Activated CD4-positive, alpha-beta T cell treated with anti-CD3 and anti-CD28 coated beads, Interleukin-10, Interleukin-2, amounts not matched to agents 100 ng/mL and 50 ng/mL, durations not matched to agents 16 hours and 8 hours (primary cell): ENCODE results near the gene MCOLN2.

Source experiments
- DNase-seq: peaks from one replicate; pipeline ENCODE4 v3.0.0-alpha.2; 2020

Gene MCOLN2

GRCh38 chr1:84982395-84982794 is 14.5 kb downstream of the MCOLN2 start:
- no peak for DNase-seq

- no peak for DNase-seq
Measured at GRCh38 chr1:84975035-84975434, 21.9 kb downstream of the MCOLN2 start.

GRCh38 chr1:84973498-84974334 is 23.2 kb downstream of the MCOLN2 start:
- peak; percentile 36 for DNase-seq

- peak; percentile 45 for DNase-seq
Measured at GRCh38 chr1:84972377-84972987, 24.4 kb downstream of the MCOLN2 start.

GRCh38 chr1:84971957-84972356 is 25.0 kb downstream of the MCOLN2 start:
- no peak for DNase-seq

- DNase-seq = peak; percentile 93
Measured at GRCh38 chr1:84969489-84970250, 27.2 kb downstream of the MCOLN2 start.

GRCh38 chr1:84968865-84969264 is 28.0 kb downstream of the MCOLN2 start:
- DNase-seq = no peak

- no peak for DNase-seq
Measured at GRCh38 chr1:84968101-84968500, 28.8 kb downstream of the MCOLN2 start.

- no peak for DNase-seq
Measured at GRCh38 chr1:84967666-84968065, 29.2 kb downstream of the MCOLN2 start.

GRCh38 chr1:84963021-84963420 is 33.9 kb downstream of the MCOLN2 start:
- DNase-seq = no peak

GRCh38 chr1:84961316-84961715 is 35.6 kb downstream of the MCOLN2 start:
- DNase-seq = no peak

- no peak for DNase-seq
Measured at GRCh38 chr1:84960371-84960770, 36.5 kb downstream of the MCOLN2 start.

- DNase-seq = peak; percentile 89
Measured at GRCh38 chr1:84959294-84959693, 37.6 kb downstream of the MCOLN2 start.

- no peak for DNase-seq
Measured at GRCh38 chr1:84957966-84958365, 38.9 kb downstream of the MCOLN2 start.

GRCh38 chr1:84956655-84957054 is 40.3 kb downstream of the MCOLN2 start:
- no peak for DNase-seq

GRCh38 chr1:84956097-84956496 is 40.8 kb downstream of the MCOLN2 start:
- DNase-seq = no peak

- no peak for DNase-seq
Measured at GRCh38 chr1:84949664-84950063, 47.2 kb downstream of the MCOLN2 start.

- DNase-seq = no peak
Measured at GRCh38 chr1:84947536-84948410, 49.1 kb downstream of the MCOLN2 start.

GRCh38 chr1:84946631-84947030 is 50.3 kb downstream of the MCOLN2 start:
- no peak for DNase-seq

GRCh38 chr1:84944767-84945486 is 52.0 kb downstream of the MCOLN2 start:
- peak; percentile 92 for DNase-seq

GRCh38 chr1:84941843-84942242 is 55.1 kb downstream of the MCOLN2 start:
- DNase-seq = no peak

- no peak for DNase-seq
Measured at GRCh38 chr1:84940481-84940880, 56.4 kb downstream of the MCOLN2 start.
